HL-60 (cell line): ENCODE data around the gene ANO10.

Experiments
- DNase-seq, 2 experiments: peaks; one replicate each; pipeline ENCODE4 v3.0.0-alpha.2; 2010 to 2020; ENCODE audit warnings: low read depth in 1 of 2, low spot score in 1 of 2
- H3K27ac ChIP-seq: fragments of 250-450 bp; sonication (Bioruptor Pico); replicated peaks from 2 replicates; pipeline ENCODE4 v1.5.1; 2020; ENCODE audit warnings: mild to moderate bottlenecking, moderate library complexity
- H3K27me3 ChIP-seq: fragments of 250-450 bp; sonication (Bioruptor Pico); 2 replicates; pipeline ENCODE4 v1.5.1; 2021; ENCODE audit warnings: mild to moderate bottlenecking, moderate library complexity; ENCODE audit not compliant: insufficient read depth, poor library complexity, severe bottlenecking
- H3K4me3 ChIP-seq: replicated peaks from 2 replicates; pipeline ENCODE4 v1.5.1; 2011; ENCODE audit warnings: mild to moderate bottlenecking, control low read depth, low read length; ENCODE audit not compliant: insufficient read depth
- GABPA ChIP-seq: IDR thresholded peaks from 2 replicates; pipeline ENCODE4 v1.6.1; 2012; ENCODE audit warnings: low read depth
- POLR2AphosphoS5 ChIP-seq: IDR thresholded peaks from 2 replicates; pipeline ENCODE4 v1.6.1; 2012; ENCODE audit warnings: low read depth
- SPI1 ChIP-seq: IDR thresholded peaks from 2 replicates; pipeline ENCODE4 v1.6.1; 2012; ENCODE audit warnings: low read depth, mild to moderate bottlenecking, borderline replicate concordance
- TF ChIP-seq, protein P1 (sequence below): IDR thresholded peaks from one replicate; pipeline ENCODE4 v1.5.1; 2011; ENCODE audit warnings: low read length, control low read depth, inconsistent platforms; ENCODE audit not compliant: insufficient read depth
- TF ChIP-seq, protein P2 (sequence below): IDR thresholded peaks from 2 replicates; pipeline ENCODE4 v1.6.1; 2012; ENCODE audit warnings: low read depth; ENCODE audit not compliant: insufficient replicate concordance

Gene ANO10

DNA sequence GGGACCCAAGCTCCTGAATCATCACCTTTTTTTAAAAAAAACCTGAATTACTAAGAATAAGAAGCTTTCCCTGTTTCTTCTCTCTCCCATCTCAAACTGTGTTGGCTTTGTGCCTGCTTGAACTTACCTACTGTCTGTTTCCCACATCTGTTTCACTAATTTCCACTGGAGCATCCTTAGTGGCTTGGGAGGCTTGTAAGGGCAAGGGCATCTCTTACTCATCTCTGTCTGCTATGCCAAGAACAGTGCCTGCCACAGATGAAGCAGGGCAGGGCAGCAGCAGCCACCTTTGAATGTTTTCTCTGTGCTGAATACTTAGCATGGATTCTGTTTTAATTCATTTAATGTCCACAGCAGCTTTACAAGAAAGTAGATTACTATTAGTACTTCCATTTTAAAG, 293.2 kb downstream of the ANO10 start:
- TF ChIP-seq GABPA (no peak), POLR2AphosphoS5 (no peak), SPI1 (no peak)
- TF ChIP-seq, protein P1, sequence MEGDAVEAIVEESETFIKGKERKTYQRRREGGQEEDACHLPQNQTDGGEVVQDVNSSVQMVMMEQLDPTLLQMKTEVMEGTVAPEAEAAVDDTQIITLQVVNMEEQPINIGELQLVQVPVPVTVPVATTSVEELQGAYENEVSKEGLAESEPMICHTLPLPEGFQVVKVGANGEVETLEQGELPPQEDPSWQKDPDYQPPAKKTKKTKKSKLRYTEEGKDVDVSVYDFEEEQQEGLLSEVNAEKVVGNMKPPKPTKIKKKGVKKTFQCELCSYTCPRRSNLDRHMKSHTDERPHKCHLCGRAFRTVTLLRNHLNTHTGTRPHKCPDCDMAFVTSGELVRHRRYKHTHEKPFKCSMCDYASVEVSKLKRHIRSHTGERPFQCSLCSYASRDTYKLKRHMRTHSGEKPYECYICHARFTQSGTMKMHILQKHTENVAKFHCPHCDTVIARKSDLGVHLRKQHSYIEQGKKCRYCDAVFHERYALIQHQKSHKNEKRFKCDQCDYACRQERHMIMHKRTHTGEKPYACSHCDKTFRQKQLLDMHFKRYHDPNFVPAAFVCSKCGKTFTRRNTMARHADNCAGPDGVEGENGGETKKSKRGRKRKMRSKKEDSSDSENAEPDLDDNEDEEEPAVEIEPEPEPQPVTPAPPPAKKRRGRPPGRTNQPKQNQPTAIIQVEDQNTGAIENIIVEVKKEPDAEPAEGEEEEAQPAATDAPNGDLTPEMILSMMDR: no peak
- TF ChIP-seq, protein P2, sequence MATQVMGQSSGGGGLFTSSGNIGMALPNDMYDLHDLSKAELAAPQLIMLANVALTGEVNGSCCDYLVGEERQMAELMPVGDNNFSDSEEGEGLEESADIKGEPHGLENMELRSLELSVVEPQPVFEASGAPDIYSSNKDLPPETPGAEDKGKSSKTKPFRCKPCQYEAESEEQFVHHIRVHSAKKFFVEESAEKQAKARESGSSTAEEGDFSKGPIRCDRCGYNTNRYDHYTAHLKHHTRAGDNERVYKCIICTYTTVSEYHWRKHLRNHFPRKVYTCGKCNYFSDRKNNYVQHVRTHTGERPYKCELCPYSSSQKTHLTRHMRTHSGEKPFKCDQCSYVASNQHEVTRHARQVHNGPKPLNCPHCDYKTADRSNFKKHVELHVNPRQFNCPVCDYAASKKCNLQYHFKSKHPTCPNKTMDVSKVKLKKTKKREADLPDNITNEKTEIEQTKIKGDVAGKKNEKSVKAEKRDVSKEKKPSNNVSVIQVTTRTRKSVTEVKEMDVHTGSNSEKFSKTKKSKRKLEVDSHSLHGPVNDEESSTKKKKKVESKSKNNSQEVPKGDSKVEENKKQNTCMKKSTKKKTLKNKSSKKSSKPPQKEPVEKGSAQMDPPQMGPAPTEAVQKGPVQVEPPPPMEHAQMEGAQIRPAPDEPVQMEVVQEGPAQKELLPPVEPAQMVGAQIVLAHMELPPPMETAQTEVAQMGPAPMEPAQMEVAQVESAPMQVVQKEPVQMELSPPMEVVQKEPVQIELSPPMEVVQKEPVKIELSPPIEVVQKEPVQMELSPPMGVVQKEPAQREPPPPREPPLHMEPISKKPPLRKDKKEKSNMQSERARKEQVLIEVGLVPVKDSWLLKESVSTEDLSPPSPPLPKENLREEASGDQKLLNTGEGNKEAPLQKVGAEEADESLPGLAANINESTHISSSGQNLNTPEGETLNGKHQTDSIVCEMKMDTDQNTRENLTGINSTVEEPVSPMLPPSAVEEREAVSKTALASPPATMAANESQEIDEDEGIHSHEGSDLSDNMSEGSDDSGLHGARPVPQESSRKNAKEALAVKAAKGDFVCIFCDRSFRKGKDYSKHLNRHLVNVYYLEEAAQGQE: no peak
- H3K27ac ChIP-seq: no peak overlapping the region; the same call in 1 of the 2 replicates

DNA sequence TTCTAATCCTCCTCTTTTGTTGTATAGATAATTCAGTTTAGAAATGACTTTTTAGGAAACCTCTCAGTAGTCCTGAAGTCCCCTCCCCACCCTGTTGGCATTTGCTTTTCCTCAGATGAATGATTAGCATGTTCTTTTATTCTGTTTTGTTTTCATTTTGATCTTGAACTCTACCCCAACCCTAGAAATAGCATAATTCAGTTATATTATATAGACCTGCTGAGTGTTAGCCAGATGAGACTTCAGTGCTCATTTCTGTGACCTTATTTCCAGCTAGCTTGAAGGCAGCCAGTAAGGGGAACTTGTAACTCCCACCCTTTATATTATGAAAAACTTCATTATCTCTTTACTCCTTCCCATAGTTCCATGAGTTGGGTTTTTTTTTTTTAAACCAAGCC, 294.2 kb downstream of the ANO10 start:
- TF ChIP-seq GABPA (no peak), SPI1 (no peak), POLR2AphosphoS5 (no peak)
- TF ChIP-seq, protein P1: no peak
- TF ChIP-seq, protein P2: no peak
- Histone ChIP-seq H3K27me3 (no peaks in the 10 kb centered on the region), H3K27ac (peak overlapping the region; percentile 65), H3K4me3 (no peak overlapping the region)
- DNase-seq: no peak

More for the DNA sequence above, 293.2 kb downstream of the ANO10 start:
- no peak overlapping the region for H3K4me3 ChIP-seq
- no peaks in the 10 kb centered on the region for H3K27me3 ChIP-seq
- no peak for DNase-seq

GRCh38 chr3:43326891-43327581, 294.8 kb downstream of the ANO10 start:
- peak in 1 of 2 experiments; percentile 31 for DNase-seq
- TF ChIP-seq POLR2AphosphoS5 (no peak), GABPA (no peak), SPI1 (no peak)
- TF ChIP-seq, protein P1: no peak
- TF ChIP-seq, protein P2: no peak
- H3K27ac ChIP-seq: peak overlapping the region; percentile 65
- no peak overlapping the region for H3K4me3 ChIP-seq
- H3K27me3 ChIP-seq: no peaks in the 10 kb centered on the region
